AG09309 (cell line): Measurements from ENCODE around the gene MARCHF7.

Source experiments
- DNase-seq: peaks from one replicate; pipeline ENCODE4 v3.0.0-alpha.2; 2010; ENCODE audit warnings: low read depth
- H3K4me3 ChIP-seq: 2 replicates; pipeline ENCODE4 v1.5.1; 2011; ENCODE audit warnings: mild to moderate bottlenecking, low read depth, low read length, moderate library complexity; ENCODE audit not compliant: control insufficient read depth
- TF ChIP-seq, protein P1 (sequence below): IDR thresholded peaks from 2 replicates; pipeline ENCODE4 v1.5.1; 2011; ENCODE audit warnings: mild to moderate bottlenecking, low read depth, low read length, inconsistent platforms; ENCODE audit not compliant: insufficient read depth, control insufficient read depth; ENCODE audit errors: missing control alignments

MARCHF7 gene

DNA sequence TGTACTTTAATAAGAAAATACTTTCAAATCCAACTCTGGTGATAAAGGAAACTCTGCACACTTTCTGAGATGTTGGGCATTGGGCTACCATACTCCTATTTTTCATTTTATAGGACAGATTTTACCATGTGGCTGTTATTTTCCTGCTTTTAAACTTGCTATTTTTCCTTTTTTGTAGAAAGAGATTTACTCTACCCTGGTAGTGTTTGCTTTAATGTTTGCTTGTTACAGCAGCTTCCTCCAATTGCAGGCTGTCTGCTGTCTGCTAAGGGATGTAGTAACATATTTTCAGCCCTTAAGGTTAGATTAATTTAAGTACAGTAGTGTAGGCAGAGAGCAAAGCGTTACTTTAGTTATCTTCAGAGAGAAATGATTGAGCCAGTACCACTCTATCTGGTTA lies 38.6 kb downstream of the MARCHF7 start:
- TF ChIP-seq, protein P1, sequence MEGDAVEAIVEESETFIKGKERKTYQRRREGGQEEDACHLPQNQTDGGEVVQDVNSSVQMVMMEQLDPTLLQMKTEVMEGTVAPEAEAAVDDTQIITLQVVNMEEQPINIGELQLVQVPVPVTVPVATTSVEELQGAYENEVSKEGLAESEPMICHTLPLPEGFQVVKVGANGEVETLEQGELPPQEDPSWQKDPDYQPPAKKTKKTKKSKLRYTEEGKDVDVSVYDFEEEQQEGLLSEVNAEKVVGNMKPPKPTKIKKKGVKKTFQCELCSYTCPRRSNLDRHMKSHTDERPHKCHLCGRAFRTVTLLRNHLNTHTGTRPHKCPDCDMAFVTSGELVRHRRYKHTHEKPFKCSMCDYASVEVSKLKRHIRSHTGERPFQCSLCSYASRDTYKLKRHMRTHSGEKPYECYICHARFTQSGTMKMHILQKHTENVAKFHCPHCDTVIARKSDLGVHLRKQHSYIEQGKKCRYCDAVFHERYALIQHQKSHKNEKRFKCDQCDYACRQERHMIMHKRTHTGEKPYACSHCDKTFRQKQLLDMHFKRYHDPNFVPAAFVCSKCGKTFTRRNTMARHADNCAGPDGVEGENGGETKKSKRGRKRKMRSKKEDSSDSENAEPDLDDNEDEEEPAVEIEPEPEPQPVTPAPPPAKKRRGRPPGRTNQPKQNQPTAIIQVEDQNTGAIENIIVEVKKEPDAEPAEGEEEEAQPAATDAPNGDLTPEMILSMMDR: no peak
- no peak for DNase-seq
- no peak overlapping the region for H3K4me3 ChIP-seq

DNA sequence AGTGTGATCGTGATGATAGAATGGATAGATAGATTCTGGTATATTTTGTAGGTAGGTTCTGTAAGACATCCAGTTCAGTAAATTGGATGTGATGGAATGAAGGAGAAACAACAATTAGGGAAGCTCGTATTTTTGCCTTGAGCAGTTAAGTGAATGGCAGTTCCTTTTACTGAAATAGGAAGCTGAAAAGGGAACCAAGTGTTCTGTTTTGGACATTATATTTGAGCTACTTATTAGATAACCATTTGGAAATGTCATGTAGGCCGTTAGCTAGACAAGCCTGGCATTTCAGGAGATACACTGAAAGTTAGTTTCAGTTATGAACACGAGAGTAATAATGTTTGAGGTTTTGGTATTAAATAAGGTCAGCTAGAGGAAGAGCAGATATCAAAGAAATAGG lies 41.5 kb downstream of the MARCHF7 start:
- H3K4me3 ChIP-seq: no peak overlapping the region
- TF ChIP-seq, protein P1: no peak
- no peak for DNase-seq

DNA sequence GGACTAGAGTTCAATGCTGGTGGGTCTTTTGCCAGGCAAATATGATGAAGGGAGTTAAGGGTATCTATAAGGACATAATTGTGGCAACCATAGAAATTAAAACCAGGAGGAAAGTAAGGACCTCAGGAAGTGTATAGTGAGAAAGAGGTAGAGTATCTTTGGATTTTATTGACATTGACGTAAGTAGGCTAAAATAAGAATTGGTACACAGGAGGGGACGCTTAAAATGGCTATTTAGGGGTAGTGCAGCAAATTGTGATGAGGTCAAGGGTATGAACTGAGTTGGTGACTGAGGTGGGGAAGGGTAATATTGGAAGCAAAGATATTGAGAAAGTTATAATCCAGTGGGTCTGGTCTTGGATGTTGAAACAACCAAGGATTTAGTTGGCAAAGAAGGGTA lies 42.7 kb downstream of the MARCHF7 start:
- no peak for DNase-seq
- no peak overlapping the region for H3K4me3 ChIP-seq
- TF ChIP-seq, protein P1: no peak

DNA sequence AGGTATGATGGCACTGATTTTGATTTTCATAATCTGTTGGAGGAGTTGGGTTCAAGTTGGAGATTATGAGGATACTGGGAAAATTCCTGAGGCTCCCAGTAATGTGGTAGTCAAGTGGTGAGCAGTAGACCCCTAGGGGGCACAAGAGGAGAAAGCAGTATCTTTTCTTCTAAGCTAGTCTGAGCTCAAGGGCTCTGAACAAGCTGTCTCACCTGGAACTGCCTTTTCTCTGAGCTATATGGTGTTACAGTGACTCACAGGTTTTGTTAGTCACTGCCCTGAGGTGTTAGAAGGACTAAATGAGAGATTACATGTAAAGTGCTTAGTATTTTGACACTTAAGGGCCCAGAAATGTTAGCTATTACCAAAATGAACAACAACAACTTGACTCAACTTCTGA lies 43.5 kb downstream of the MARCHF7 start:
- no peak for DNase-seq
- TF ChIP-seq, protein P1: peak; percentile 46
- H3K4me3 ChIP-seq: no peak overlapping the region

- TF ChIP-seq, protein P1: no peak
- no peak for DNase-seq
- H3K4me3 ChIP-seq: no peak overlapping the region
These were observed 45.9 kb downstream of the MARCHF7 start for GRCh38 chr2:159758239-159758638.

- H3K4me3 ChIP-seq: no peak overlapping the region
These were observed 46.4 kb downstream of the MARCHF7 start for GRCh38 chr2:159758686-159759085.

More at GRCh38 chr2:159758686-159759085, 46.4 kb downstream of the MARCHF7 start:
- TF ChIP-seq, protein P1: no peak
- no peak for DNase-seq
